HG03460 (cell line): ENCODE measurements around the gene APOA5.
"Not testable (repeated sequence)": the region's sequence is repeated elsewhere in the genome, so short reads cannot be mapped to it uniquely, and the experiment has no call there.

Experiments
- ATAC-seq: cut with Tn5 transposase; IDR thresholded peaks from one replicate; pipeline ENCODE4 v1.9.1; 2021; ENCODE audit not compliant: unreplicated experiment

APOA5 gene

GRCh38 chr11:116791813-116792143 is at the start of gene APOA5:
Gene APOA5, minus strand, starts transcription at chr11:116791879. Its CDS starts 19 bp downstream, at chr11:116791860.
- no peak for ATAC-seq

GRCh38 chr11:116840746-116841296 is 49.1 kb upstream of the APOA5 start:
- no peak for ATAC-seq

GRCh38 chr11:116840224-116840745 is 48.6 kb upstream of the APOA5 start:
- ATAC-seq: no peak

- no peak for ATAC-seq
These were observed 46.8 kb upstream of the APOA5 start for GRCh38 chr11:116838321-116839084.

GRCh38 chr11:116837231-116838091 is 45.8 kb upstream of the APOA5 start, which contains the start of gene APOA1:
Gene APOA1, minus strand, starts transcription at chr11:116837622. Its CDS starts 235 bp downstream, at chr11:116837387.
- ATAC-seq: no peak

- no peak for ATAC-seq
These were observed 44.9 kb upstream of the APOA5 start for GRCh38 chr11:116836632-116836991.

- peak; percentile 74 for ATAC-seq
These were observed 44.3 kb upstream of the APOA5 start for GRCh38 chr11:116835791-116836631.

- peak; percentile 14 for ATAC-seq
These were observed 43.5 kb upstream of the APOA5 start for GRCh38 chr11:116835042-116835772.

- not testable (repeated sequence) for ATAC-seq
These were observed 42.9 kb upstream of the APOA5 start for GRCh38 chr11:116834535-116835041.

- no peak for ATAC-seq
These were observed 42.3 kb upstream of the APOA5 start for GRCh38 chr11:116833816-116834534.

GRCh38 chr11:116833491-116833815 is 41.8 kb upstream of the APOA5 start:
- ATAC-seq: no peak

GRCh38 chr11:116832350-116833290 is 40.9 kb upstream of the APOA5 start:
- no peak for ATAC-seq

- ATAC-seq: no peak
These were observed 40.2 kb upstream of the APOA5 start for GRCh38 chr11:116831790-116832349.

GRCh38 chr11:116830184-116830912 is 38.7 kb upstream of the APOA5 start:
- no peak for ATAC-seq

GRCh38 chr11:116829525-116830183 is 38.0 kb upstream of the APOA5 start, which contains the start of gene APOC3:
Gene APOC3, plus strand, starts transcription at chr11:116829907. Its CDS starts 676 bp downstream, at chr11:116830583.
- ATAC-seq: no peak
